Immature natural killer cell (primary cell): ENCODE results near the gene TIMM29. TPM values are rescaled to one million over a fixed set of nuclear protein-coding genes. Genes with fewer than 3 reads are reported as not detected.

ENCODE experiments used
- DNase-seq, 3 donors: peaks; one replicate each; pipeline ENCODE4 v3.0.0; 2022; ENCODE audit warnings: mixed read lengths in 1 of 3
- H3K27ac Mint-ChIP-seq, 6 donors: one replicate each; pipeline ENCODE4 v1.8.0; 2020; ENCODE audit warnings: mixed read lengths in 6 of 6, mild to moderate bottlenecking in 5 of 6, inconsistent platforms in 4 of 6, moderate library complexity in 3 of 6
- H3K27me3 Mint-ChIP-seq, 3 donors: one replicate each; pipeline ENCODE4 v1.8.0; 2020 to 2021; ENCODE audit warnings: low read depth in 3 of 3, mild to moderate bottlenecking in 3 of 3, mixed read lengths in 3 of 3, moderate library complexity in 3 of 3, inconsistent platforms in 1 of 3
- H3K36me3 Mint-ChIP-seq, 3 donors: one replicate each; pipeline ENCODE4 v1.8.0; 2020; ENCODE audit warnings: mixed read lengths in 3 of 3, inconsistent platforms in 2 of 3, mild to moderate bottlenecking in 2 of 3
- H3K4me1 Mint-ChIP-seq, 2 donors: one replicate each; pipeline ENCODE4 v1.8.0; 2020; ENCODE audit warnings: inconsistent platforms in 2 of 2, mild to moderate bottlenecking in 2 of 2, mixed read lengths in 2 of 2, moderate library complexity in 1 of 2
- H3K4me3 Mint-ChIP-seq, 5 donors: one replicate each; pipeline ENCODE4 v1.8.0; 2020; ENCODE audit warnings: mild to moderate bottlenecking in 5 of 5, mixed read lengths in 5 of 5, inconsistent platforms in 3 of 5, moderate library complexity in 3 of 5
- H3K9me3 Mint-ChIP-seq, 6 donors: one replicate each; pipeline ENCODE4 v1.8.0; 2020; ENCODE audit warnings: mild to moderate bottlenecking in 6 of 6, mixed read lengths in 6 of 6, inconsistent platforms in 4 of 6, moderate library complexity in 3 of 6
- polyA plus RNA-seq, 3 donors: library from polyadenylated mRNA; unstranded; fragments of 300-500 nt; fragmentation: Illumina TruSeq; gene quantifications; one replicate each; pipeline ENCODE4 v1.2.3, GENCODE V29; 2021

TIMM29 gene
- polyA plus RNA-seq: 10 to 100 TPM; 29.6 to 40.8 (median 35.4) TPM

DNA sequence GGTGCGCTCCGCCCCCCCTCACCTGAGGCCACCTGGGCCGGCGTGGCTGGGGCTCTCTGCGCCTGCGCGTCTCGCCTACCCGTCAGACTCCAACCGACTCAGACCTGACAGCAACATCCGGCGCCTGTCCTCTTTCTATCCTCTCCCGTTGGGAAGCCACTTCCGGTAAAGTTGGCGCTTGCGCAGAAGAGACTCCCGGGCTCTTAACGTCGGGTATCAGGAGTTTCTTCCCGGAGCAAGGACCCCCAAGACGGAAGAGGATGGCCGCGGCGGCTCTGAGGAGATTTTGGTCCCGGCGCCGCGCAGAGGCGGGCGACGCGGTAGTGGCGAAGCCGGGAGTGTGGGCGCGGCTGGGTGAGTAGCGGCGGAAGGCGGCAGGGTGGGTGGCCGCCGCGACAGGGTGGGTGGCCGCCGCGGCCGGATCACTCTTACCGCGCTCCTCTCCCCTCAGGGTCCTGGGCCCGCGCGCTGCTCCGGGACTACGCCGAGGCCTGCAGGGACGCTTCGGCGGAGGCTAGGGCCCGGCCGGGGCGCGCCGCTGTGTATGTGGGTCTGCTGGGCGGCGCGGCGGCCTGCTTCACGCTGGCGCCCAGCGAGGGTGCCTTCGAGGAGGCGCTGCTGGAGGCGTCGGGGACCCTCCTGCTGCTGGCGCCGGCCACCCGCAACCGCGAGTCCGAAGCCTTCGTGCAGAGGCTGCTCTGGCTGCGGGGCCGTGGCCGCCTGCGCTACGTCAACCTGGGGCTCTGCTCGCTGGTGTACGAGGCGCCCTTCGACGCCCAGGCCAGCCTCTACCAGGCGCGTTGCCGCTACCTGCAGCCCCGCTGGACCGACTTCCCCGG is at the start of gene TIMM29, which contains the start of gene YIPF2:
Gene TIMM29, plus strand, starts transcription at position 249 of the 839 bp plus-strand sequence. Its CDS starts 12 bp downstream, at position 261.
Gene YIPF2, minus strand, starts transcription at position 77 of the 839 bp plus-strand sequence. CDS start 229 bp downstream, outside the sequence.
- peaks cover 28 to 29% of the 10 kb centered on the region in 2 donors for H3K4me1 Mint-ChIP-seq
- H3K27ac Mint-ChIP-seq: peak within 1 kb of the TSS; percentile 77 to 92 (median 90)
- peaks cover 3 to 7% (median 4%) of the 10 kb centered on the region in 3 donors for H3K27me3 Mint-ChIP-seq
- DNase-seq: peak; percentile 87 to 91 (median 90)
- H3K4me3 Mint-ChIP-seq: peak within 1 kb of the TSS; percentile 90 to 94 (median 93)
- peaks cover 0 to 5% (median 0%) of the 10 kb centered on the region in 3 donors for H3K36me3 Mint-ChIP-seq
- no peaks in the 10 kb centered on the region for H3K9me3 Mint-ChIP-seq

DNA sequence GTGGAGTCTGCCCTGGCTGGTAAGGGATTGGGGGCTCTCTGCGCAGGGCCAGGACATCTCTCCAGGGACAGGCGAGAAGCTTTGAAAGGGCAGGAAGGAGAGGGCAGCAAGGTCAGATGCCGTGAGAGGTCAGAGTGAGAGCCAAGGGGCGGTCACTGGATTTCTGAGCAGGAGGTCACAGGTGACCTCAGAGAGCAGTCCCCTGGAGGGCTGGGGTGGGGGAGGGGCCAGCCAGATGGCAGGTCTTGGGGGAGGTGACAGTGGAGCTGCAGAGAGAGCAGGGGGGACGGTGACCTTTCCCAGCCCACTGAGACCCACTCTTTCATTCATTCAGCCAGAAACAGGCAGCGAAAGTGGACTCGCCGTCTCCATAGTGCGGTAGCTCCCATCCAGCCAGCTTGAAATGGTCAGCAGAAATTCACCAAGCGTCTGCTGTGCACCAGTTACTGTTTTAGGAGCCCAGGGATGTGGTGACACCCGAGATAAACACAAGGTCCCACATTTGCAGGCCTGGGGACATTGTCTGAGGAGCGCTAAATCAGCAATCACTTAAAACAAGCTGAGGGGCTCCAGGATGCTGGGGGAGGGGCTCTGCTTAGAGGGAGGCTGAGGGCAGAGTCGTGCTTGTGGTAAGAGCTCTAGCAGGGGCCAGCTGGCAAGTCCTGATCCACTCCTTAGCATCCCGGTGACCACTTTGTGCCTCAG is 47.1 kb upstream of the TIMM29 start:
- H3K9me3 Mint-ChIP-seq: no peaks in the 10 kb centered on the region
- H3K27me3 Mint-ChIP-seq: no peaks in the 10 kb centered on the region
- no peak overlapping the region for H3K27ac Mint-ChIP-seq
- no peaks in the 10 kb centered on the region for H3K36me3 Mint-ChIP-seq
- DNase-seq: no peak
- H3K4me3 Mint-ChIP-seq: no peak overlapping the region
- peaks cover 8 to 15% of the 10 kb centered on the region in 2 donors for H3K4me1 Mint-ChIP-seq

DNA sequence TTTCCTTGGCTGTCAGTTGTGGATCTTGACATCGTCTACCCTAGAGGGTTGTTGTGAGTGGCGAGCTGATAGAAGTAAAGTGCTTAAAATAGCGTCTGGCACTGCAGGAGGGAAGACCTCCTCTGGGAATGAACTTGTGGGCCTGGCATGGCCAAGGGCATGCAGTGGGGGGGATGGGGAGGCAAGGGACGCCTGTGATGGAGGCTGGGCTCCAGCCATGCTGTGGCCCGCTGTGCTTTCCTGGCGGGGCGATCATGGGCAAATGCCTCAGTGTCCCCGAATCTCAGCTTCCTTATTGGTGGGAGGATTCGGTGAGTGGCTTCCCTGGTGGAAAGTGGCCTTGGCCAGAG is 46.5 kb upstream of the TIMM29 start:
- DNase-seq: no peak
- no peak overlapping the region for H3K4me3 Mint-ChIP-seq
- no peaks in the 10 kb centered on the region for H3K27me3 Mint-ChIP-seq
- H3K9me3 Mint-ChIP-seq: no peaks in the 10 kb centered on the region
- no peak overlapping the region for H3K27ac Mint-ChIP-seq
- H3K4me1 Mint-ChIP-seq: peaks cover 8 to 15% of the 10 kb centered on the region in 2 donors
- no peaks in the 10 kb centered on the region for H3K36me3 Mint-ChIP-seq

DNA sequence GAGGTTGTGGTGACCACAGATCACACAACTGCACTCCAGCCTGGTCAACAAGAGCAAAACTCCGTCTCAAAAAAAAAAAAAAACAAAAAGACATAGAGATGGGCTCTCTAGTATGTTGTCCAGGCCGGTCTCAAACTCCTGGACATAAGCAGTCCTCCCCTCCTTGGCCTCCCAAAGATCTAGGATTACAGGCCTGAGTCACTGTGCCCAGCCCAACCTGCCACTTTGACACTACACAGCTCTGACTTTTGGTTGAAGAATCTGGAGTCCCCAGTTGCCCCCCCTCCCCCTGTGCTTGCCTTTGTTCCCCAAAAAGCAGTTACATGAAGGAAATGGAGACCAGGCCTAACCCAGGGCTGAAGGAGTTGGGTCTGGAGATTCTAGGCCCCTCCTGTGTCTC is 44.3 kb upstream of the TIMM29 start:
- Mint-ChIP-seq H3K9me3 (no peaks in the 10 kb centered on the region), H3K4me3 (no peak overlapping the region)

DNA sequence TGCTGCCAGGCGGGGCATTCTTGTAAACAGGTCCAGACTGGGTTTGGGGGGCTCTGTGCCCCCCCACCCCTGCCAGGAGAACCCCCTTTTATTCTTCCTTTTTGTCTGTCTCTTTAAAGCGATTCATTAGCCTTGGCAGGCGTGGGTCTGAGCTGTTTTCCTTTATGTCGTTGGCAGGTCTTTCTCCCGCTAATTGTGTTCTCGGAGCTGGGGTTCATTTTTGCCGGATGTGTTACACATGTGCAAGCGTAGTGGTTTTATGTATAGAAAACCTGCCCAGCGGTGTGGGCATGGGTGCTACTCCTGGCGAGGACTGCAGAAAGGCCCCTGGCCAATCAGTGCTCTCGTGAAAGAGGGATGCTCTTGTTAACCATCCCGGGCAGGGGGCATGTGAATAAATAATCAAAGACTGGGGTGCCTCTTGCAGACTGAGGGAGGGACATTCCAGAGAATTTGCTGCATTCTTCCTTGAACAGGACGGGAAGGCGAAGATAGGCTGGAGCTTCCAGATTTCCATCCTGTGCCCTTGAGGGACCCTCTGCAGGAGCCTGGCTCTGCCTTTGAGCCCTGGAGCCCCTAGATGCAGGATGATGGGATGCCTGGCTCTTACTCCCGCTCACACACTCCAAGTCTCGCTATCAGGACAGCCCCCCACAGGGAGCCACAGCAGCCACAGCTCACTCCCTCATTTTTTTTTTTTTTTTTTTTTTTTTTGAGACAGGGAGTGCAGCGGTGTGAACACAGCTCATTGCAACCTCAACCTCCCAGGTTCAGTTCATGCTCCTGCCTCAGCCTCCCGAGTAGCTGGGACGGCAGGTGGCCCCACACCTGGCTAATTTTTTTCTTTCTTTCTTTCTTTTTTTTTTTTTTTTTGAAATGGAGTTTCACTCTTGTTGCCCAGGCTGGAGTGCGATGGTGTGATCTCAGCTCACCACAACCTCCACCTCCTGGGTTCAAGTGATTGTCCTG is 43.1 kb upstream of the TIMM29 start:
- Mint-ChIP-seq H3K9me3 (no peaks in the 10 kb centered on the region), H3K27me3 (no peaks in the 10 kb centered on the region), H3K27ac (no peak overlapping the region), H3K36me3 (no peaks in the 10 kb centered on the region), H3K4me1 (peaks cover 0 to 2% of the 10 kb centered on the region in 2 donors), H3K4me3 (no peak overlapping the region)
- no peak for DNase-seq

More for the DNA sequence above, 44.3 kb upstream of the TIMM29 start:
- no peaks in the 10 kb centered on the region for H3K27me3 Mint-ChIP-seq
- H3K4me1 Mint-ChIP-seq: peaks cover 2 to 4% of the 10 kb centered on the region in 2 donors
- H3K27ac Mint-ChIP-seq: no peak overlapping the region
- no peaks in the 10 kb centered on the region for H3K36me3 Mint-ChIP-seq
- no peak for DNase-seq

DNA sequence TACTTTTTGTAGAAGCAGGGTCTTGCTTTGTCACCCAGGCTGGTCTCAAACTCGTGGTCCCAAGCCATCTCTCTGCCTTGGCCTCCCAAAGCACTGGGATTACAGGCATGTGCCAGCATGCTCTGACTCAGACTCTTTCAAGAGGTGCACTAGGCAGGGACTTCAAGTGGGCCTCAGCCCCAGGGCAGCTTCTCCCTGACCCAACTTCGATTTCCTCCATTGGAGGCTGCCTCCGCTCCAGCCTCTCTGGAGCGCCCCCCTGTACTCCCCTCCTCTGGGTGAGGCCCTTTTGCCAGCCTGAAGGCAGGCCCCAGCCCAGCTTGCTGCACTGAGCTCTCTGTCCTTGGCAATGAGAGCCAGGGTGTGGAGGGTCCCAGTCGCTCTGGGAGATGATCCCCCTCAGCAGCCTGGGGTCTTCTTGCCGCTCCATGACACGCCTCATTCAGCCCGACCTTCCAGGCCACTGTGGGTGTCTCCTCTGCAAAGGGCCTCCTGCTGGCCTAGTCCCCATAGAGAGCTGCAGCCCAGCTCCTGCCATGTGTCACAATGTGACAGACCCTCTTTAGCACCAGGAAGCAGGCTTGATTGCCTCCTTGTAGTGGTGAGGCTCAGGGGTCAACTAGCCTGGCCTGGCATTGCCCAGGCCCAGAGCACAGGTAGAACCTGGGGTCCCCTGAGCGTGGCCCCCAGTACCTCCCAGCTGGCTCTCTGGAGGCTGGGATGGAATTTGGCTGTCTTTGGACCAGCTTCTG is 40.8 kb upstream of the TIMM29 start:
- Mint-ChIP-seq H3K9me3 (no peaks in the 10 kb centered on the region), H3K4me3 (no peak overlapping the region), H3K27me3 (no peaks in the 10 kb centered on the region), H3K27ac (peak overlapping the region in 1 of 6 donors; percentile 30), H3K36me3 (no peaks in the 10 kb centered on the region), H3K4me1 (peaks cover 0 to 2% of the 10 kb centered on the region in 2 donors)
- no peak for DNase-seq

DNA sequence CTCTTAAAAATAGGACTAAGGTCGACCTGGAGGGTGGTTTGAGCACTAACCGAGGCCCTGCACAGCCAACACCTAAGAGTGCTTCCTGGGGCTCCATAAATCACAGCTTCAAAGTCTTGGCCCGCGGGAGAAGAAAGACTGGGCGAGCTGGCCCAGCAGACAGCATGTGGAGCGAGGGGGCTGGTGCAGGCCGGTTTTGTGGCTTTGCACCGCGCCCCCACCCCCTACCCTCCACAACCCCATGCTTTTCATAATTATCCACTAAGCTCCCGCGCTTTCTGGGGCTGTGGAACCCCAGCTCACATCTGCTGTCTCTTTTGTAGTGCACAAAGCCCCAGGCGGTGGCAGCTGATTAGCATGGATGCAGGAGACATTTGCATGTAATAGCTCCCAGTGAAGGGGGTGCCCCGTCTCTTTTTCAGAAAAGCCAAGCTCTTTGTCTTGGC is 40.2 kb upstream of the TIMM29 start:
- peaks cover 0 to 2% of the 10 kb centered on the region in 2 donors for H3K4me1 Mint-ChIP-seq
- no peaks in the 10 kb centered on the region for H3K9me3 Mint-ChIP-seq
- DNase-seq: no peak
- no peak overlapping the region for H3K4me3 Mint-ChIP-seq
- no peak overlapping the region for H3K27ac Mint-ChIP-seq
- H3K27me3 Mint-ChIP-seq: no peaks in the 10 kb centered on the region
- no peaks in the 10 kb centered on the region for H3K36me3 Mint-ChIP-seq

DNA sequence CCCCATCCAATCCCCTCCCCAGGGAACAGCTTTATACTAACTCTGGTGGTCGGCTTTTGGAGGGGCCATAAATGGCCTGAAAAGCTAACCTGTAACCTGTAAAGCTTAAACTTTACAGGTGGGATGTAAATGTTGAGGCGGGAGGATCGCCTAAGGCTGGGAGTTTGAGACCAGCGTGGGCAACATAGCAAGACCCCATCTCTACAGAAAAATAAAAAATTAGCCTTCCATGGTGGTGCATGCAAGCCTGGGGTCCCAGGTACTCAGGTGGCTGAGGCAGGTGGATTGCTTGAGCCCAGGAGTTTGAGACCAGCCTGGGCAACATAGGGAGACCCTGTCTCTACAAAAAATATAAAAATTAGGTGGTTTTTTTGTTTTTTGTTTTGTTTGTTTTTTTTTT is 38.7 kb upstream of the TIMM29 start:
- no peak overlapping the region for H3K27ac Mint-ChIP-seq
- no peak for DNase-seq
- H3K4me1 Mint-ChIP-seq: peaks cover 0 to 2% of the 10 kb centered on the region in 2 donors
- no peaks in the 10 kb centered on the region for H3K27me3 Mint-ChIP-seq
- H3K4me3 Mint-ChIP-seq: no peak overlapping the region
- no peaks in the 10 kb centered on the region for H3K36me3 Mint-ChIP-seq
- no peaks in the 10 kb centered on the region for H3K9me3 Mint-ChIP-seq

DNA sequence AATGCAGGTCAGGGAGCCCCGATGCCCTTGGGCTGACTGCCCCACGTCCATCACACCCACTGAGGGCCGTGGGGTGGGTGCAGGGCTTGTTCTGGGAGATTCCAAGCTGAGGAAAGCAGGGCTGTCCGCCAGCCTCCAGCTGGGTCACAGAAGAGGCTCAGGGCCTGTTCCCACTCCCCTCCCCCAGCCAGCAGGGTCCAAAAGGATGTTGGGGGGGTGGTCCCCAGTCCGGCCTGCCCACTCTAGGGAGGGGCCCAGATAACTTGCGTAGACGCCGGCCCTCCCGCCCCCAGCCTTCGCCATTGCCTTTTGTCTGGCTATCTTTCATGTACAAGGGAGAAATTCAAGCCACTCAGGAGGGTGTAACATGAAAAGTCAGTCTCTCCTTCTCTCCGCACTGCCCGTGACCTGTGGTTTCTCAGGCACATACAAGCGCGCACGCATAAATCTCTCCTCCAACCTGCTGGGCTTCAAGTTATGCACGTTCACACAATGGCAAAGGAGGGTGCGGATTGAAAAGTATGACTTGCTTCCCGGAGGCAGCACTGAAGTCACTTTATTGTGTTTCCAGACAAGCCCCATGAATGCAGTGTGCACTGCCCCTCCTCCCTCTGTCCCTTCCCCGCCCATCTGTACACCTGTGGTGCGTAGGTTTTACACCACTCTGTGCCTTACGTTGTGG is 37.1 kb upstream of the TIMM29 start:
- Mint-ChIP-seq H3K27ac (no peak overlapping the region), H3K4me1 (peaks cover 0 to under 1% of the 10 kb centered on the region in 2 donors), H3K9me3 (no peaks in the 10 kb centered on the region), H3K27me3 (no peaks in the 10 kb centered on the region), H3K4me3 (no peak overlapping the region), H3K36me3 (no peaks in the 10 kb centered on the region)
- no peak for DNase-seq

DNA sequence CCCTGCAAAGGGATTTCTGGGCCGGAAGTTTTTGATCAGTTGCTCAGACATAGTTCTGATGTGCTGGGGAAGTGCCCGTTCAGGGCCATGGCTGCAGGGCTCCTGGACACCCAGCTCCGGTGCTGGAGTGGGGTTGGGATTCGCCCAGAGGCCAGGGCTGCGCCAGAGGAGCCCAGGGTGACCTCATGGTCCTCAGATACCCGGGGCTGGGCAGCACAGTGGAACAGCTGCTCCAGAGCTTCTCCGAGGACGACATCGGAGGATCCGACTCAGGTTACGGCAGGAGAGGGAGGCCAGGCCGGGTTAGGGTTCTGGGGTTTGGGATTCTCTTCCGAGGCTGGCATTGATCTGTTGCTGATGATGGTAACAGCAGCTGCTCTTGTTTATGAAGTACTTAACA is 36.4 kb upstream of the TIMM29 start:
- no peaks in the 10 kb centered on the region for H3K36me3 Mint-ChIP-seq
- H3K4me1 Mint-ChIP-seq: peaks cover 3 to 8% of the 10 kb centered on the region in 2 donors
- H3K4me3 Mint-ChIP-seq: no peak overlapping the region
- DNase-seq: no peak
- no peaks in the 10 kb centered on the region for H3K27me3 Mint-ChIP-seq
- H3K9me3 Mint-ChIP-seq: no peaks in the 10 kb centered on the region
- no peak overlapping the region for H3K27ac Mint-ChIP-seq

DNA sequence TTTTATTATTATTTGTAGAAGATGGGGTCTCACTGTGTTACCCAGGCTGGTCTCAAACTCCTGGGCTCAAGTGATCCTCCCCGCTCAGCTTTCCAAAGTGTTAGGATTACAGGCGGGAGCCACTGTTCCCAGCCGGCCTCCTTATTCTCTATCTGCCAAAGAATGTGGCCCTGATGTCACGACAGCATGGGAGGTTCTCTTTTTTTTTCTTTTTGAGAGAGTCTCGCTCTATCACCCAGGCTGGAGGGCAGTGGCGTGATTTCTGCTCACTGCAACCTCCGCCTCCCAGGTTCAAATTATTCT is 33.7 kb upstream of the TIMM29 start:
- no peaks in the 10 kb centered on the region for H3K36me3 Mint-ChIP-seq
- H3K27ac Mint-ChIP-seq: no peak overlapping the region
- no peaks in the 10 kb centered on the region for H3K9me3 Mint-ChIP-seq
- no peak for DNase-seq
- H3K4me1 Mint-ChIP-seq: peaks cover 3 to 8% of the 10 kb centered on the region in 2 donors
- H3K4me3 Mint-ChIP-seq: no peak overlapping the region
- peaks cover 0 to 2% (median 0%) of the 10 kb centered on the region in 3 donors for H3K27me3 Mint-ChIP-seq

DNA sequence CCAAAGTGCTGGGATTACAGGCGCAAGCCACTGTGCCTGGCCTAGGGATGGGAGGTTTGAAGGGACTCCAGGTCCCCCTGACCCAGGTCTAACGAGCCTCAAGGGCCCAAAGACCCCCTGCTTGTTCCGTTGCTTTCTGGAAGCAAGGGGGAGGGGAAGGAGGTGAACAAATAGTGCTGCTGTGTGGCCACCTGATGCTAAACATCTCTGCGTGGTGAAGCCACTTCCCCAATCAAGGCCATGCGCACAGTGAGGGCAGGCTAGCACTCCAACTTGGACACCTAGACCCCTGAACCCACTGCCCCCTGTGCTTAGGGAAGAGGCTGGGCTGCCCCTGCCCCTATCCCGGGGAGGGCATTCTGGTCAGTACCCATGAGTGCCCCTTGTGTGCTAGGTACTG is 33.2 kb upstream of the TIMM29 start:
- Mint-ChIP-seq H3K4me3 (no peak overlapping the region), H3K27ac (no peak overlapping the region)

More for the DNA sequence above, 33.2 kb upstream of the TIMM29 start:
- no peaks in the 10 kb centered on the region for H3K9me3 Mint-ChIP-seq
- peaks cover 0 to 2% (median 0%) of the 10 kb centered on the region in 3 donors for H3K27me3 Mint-ChIP-seq
- no peaks in the 10 kb centered on the region for H3K36me3 Mint-ChIP-seq
- no peak for DNase-seq
- H3K4me1 Mint-ChIP-seq: peaks cover 3 to 8% of the 10 kb centered on the region in 2 donors
